Mucosa of gallbladder (tissue), 1 donor: Measurements from ENCODE around the gene ARTN. TPM values are rescaled to one million over a fixed set of nuclear protein-coding genes. Genes with fewer than 3 reads are reported as not detected.

Experiments
- DNase-seq: peaks from one replicate; pipeline ENCODE4 v3.0.0-alpha.2; 2020; ENCODE audit warnings: low spot score
- total RNA-seq: library from RNA; stranded (reverse); gene quantifications from one replicate; pipeline ENCODE4 v1.2.1, GENCODE V29; 2021
- donor health status: DM: no; HTN: no; CAD: no.

Gene ARTN
- total RNA-seq, 1 donor from 2014 or later = 2.1 TPM

DNA sequence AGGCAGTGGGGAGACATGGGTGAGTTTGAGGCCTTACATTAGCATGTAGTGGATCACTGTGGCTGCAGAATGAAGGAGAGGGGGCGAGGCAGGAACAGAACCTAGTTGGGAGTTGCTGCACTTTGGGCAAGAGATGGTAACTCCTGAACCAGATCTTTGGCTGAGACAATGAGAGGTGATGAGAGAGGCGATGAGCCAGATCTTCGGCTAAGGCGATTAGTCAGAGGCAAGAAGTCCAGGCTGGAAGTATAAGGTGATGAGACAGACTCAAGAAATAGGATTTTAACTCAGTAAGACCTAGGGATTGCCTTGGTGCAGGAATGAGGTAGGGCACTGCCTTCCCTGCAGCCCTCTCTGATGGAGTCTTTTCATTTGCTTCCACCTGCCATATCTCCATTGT lies 9.1 kb upstream of the ARTN start:
- no peak for DNase-seq

- no peak for DNase-seq
Observed at GRCh38 chr1:43925846-43926245, 7.8 kb upstream of the ARTN start.

DNA sequence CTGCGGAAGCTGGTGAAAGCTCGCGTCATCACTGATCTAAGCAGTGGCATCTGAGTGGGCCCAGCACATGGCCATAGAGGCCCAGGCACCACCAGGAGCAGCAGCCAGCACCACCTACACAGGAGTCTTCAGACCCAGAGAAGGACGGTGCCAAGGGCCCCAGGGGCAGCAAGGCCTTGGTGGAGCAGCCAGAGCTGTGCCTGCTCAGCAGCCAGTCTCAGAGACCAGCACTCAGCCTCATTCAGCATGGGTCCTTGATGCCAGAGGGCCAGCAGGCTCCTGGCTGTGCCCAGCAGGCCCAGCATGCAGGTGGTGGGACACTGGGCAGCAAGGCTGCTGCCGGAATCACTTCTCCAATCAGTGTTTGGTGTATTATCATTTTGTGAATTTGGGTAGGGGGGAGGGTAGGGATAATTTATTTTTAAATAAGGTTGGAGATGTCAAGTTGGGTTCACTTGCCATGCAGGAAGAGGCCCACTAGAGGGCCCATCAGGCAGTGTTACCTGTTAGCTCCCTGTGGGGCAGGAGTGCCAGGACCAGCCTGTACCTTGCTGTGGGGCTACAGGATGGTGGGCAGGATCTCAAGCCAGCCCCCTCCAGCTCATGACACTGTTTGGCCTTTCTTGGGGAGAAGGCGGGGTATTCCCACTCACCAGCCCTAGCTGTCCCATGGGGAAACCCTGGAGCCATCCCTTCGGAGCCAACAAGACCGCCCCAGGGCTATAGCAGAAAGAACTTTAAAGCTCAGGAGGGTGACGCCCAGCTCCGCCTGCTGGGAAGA lies 3.2 kb upstream of the ARTN start:
- DNase-seq = no peak

DNA sequence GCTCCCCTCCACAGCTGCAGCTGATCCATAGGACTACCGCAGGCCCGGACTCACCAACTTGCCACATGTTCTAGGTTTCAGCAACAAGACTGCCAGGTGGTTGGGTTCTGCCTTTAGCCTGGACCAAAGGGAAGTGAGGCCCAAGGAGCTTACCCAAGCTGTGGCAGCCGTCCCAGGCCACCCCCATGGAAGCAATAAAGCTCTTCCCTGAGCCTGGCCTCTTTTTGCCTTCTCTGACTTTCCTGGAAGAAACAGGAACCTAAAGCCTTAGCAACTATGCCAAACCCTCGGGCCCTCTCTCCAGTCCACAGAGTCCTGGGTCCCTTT lies 2.7 kb upstream of the ARTN start:
- no peak for DNase-seq

GRCh38 chr1:43931711-43932660 lies 1.6 kb upstream of the ARTN start:
- DNase-seq = no peak

- no peak for DNase-seq
Observed at GRCh38 chr1:43932786-43933385, 715 bp upstream of the ARTN start.

GRCh38 chr1:43934101-43934985 lies 742 bp downstream of the ARTN start:
- DNase-seq = peak; percentile 43

DNA sequence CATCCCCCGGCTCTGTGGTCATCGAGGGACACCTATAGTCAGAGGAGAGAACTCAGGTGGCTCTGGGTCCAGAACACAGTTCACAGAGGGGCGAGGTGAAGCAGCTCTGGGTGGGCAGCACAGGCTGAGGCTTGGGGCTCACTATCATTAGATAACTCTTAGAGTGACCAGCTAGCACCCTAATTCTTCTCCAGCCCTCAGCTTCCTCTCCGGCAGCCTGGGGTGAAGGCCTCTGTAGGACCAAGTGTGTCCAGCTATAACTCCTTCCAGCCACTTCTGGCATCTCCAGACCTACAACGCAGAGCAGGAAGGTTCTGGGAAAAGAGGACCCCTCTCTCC lies 1.4 kb downstream of the ARTN start:
- no peak for DNase-seq

- peak; percentile 52 for DNase-seq
Observed at GRCh38 chr1:43935711-43936427, 2.3 kb downstream of the ARTN start.

DNA sequence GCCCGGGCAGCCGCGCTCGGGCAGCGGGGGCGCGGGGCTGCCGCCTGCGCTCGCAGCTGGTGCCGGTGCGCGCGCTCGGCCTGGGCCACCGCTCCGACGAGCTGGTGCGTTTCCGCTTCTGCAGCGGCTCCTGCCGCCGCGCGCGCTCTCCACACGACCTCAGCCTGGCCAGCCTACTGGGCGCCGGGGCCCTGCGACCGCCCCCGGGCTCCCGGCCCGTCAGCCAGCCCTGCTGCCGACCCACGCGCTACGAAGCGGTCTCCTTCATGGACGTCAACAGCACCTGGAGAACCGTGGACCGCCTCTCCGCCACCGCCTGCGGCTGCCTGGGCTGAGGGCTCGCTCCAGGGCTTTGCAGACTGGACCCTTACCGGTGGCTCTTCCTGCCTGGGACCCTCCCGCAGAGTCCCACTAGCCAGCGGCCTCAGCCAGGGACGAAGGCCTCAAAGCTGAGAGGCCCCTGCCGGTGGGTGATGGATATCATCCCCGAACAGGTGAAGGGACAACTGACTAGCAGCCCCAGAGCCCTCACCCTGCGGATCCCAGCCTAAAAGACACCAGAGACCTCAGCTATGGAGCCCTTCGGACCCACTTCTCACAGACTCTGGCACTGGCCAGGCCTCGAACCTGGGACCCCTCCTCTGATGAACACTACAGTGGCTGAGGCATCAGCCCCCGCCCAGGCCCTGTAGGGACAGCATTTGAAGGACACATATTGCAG lies 3.0 kb downstream of the ARTN start:
- DNase-seq = no peak

- no peak for DNase-seq
Observed at GRCh38 chr1:43937179-43937865, 3.7 kb downstream of the ARTN start.

DNA sequence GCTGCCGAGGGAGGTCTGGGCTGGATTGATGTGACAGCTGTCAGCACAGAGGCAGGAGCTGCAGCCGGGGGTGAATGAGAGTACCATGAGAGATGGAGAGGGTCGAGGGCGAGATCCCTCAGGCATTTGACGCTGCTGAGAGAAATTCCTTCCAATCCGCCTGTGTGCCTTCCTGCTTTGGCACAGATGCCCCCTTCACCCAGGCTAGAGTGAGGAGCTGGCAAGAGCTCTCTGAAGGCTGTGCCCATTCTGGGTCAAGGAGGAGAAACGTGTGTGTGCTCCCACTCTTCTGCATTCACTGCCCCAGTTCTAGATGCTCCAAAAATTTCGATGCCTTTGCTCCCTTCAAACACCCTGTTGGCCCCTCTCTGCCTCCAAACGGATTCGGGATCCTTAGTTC lies 4.8 kb downstream of the ARTN start:
- DNase-seq = no peak

DNA sequence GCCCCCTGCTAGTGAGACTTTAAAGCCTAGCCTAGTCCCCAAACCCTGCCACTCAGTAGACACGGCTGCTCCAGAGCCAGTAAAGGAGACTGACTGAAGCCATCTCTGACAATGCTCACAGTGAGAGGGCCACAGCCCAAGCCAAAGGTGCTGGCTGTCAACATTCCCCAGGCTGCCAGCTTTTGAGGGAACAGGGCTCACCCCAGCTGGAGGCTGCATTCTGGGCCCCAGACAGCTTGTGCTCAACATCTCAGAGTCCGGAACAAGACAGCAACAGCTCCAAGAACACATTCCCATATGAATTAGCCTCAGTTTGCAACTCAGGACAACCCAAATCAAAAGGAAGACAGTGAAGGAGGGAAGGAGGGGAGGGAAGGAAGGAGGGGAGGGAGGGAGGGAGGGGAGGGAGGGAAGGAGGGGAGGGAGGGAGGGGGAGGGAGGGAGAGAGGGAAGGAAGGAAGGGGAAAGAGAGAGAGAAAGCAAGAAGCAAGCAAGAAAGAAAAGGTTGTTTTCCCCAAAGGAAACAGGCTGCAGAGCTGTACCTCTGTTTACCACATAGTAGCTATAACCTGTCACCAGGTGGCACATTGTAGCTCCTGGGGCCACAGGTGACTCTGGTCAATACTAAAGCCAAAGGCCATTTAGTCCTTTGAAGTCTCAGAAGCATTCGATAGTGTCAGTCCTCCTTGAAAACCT lies 5.4 kb downstream of the ARTN start:
- no peak for DNase-seq

DNA sequence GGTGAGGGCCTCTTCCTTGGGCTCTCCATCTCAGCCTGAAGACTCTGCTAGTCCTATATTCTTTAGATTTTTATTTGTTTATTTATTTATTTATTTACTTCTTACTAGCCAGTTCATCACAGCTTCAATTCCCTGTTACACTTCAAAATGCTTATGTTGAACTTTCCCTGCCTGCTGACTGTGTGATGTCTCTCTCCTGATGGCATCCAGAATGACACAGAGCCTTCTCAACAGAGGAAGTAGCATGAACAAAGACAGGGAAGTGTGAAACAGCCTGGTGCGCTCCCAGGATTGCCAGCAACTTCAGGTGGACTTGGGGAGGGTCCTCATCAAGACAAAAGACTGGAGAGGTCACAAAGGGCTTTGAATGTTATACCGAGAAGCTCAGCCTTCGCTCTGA lies 8.8 kb downstream of the ARTN start:
- DNase-seq = no peak

GRCh38 chr1:43944860-43945259 lies 11.3 kb downstream of the ARTN start:
- DNase-seq = no peak

DNA sequence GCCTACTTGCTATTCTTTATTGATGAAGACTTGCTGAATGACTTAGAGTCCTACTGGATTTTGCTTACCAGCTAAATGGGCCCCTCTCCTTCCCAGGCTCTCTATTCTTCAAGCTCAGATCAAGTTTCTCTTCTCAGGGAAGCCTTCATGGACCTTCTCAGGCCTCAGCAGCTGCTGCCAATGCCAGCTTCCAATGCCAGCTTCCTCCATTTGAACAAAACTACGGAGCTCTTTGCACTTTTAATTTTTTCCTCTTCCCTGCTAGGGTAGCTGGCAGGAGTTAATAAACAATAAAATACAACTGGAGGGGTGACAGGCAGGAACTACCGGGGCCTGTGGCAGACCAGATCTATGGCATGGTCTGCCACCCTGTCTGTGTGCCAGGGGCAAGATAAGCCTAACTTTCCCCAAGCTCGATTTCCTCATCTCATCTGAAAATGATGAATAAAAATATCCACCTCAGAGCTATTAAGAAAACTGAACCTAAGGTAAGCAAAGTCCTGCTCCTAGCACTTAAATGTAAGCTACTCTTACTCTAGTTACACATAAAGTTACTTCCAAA lies 12.2 kb downstream of the ARTN start:
- DNase-seq = no peak

- peak; percentile 96 for DNase-seq
Observed at GRCh38 chr1:43946236-43947060, 12.8 kb downstream of the ARTN start, which contains the start of gene IPO13. Gene IPO13, plus strand, starts transcription at chr1:43946950. Its CDS starts 651 bp downstream, at chr1:43947601.
